GM12875 (cell line): ENCODE measurements around the gene ZNF576.
"Not testable (repeated sequence)": the region's sequence is repeated elsewhere in the genome, so short reads cannot be mapped to it uniquely, and the experiment has no call there.

ENCODE experiments used
- H3K4me3 ChIP-seq: one replicate; pipeline ENCODE4 v1.5.1; 2011; ENCODE audit warnings: low read depth, low read length, control low read depth
- CTCF ChIP-seq: IDR thresholded peaks from 2 replicates; pipeline ENCODE4 v1.5.1; 2011; ENCODE audit warnings: low read depth, mild to moderate bottlenecking, control low read depth, inconsistent platforms, low read length, moderate library complexity, borderline replicate concordance; ENCODE audit not compliant: insufficient read depth

ZNF576 gene

GRCh38 chr19:43643326-43643725 lies 46.9 kb downstream of the ZNF576 start:
- no peak for TF ChIP-seq CTCF
- no peak overlapping the region for H3K4me3 ChIP-seq

GRCh38 chr19:43644181-43644580 lies 47.8 kb downstream of the ZNF576 start:
- H3K4me3 ChIP-seq: no peak overlapping the region
- no peak for TF ChIP-seq CTCF

- no peak for TF ChIP-seq CTCF
- no peak overlapping the region for H3K4me3 ChIP-seq
Observed at GRCh38 chr19:43648633-43649032, 52.2 kb downstream of the ZNF576 start.

GRCh38 chr19:43649514-43649913 lies 53.1 kb downstream of the ZNF576 start:
- no peak overlapping the region for H3K4me3 ChIP-seq
- TF ChIP-seq CTCF: no peak

- not testable (repeated sequence) for H3K4me3 ChIP-seq
Observed at GRCh38 chr19:43650276-43650675, 53.9 kb downstream of the ZNF576 start.
